ENCODE results near the gene REXO2.

GRCh38 chr11:114482114-114482513 lies 42.8 kb downstream of the REXO2 start:
- no peak for TF ChIP-seq CTCF (IDR thresholded peaks at IDR 0.05)
- no peak for TF ChIP-seq POLR2A (IDR thresholded peaks at IDR 0.05)
- no peak for TF ChIP-seq EP300 (IDR thresholded peaks at IDR 0.05)
- TF ChIP-seq POLR2AphosphoS5 (IDR thresholded peaks at IDR 0.05) = no peak
